GM12878 (cell line): ENCODE measurements around the gene SYF2. TPM values are rescaled to one million over a fixed set of nuclear protein-coding genes. Genes with fewer than 3 reads are reported as not detected.
A peak's percentile ranks its signal among the peaks of the same experiment; 100 is the strongest.

Experiments used
- ATAC-seq: fragments of 200-7000 bp; cut with Tn5 transposase; 3 replicates; pipeline ENCODE4 v1.9.1; 2020; ENCODE audit warnings: mild to moderate bottlenecking, moderate library complexity
- BruUV-seq: library from RNA; stranded (reverse); fragments of 400-500 nt; replicated peaks from 2 replicates; lab custom pipeline; 2021; lab: Mats Ljungman, UMichigan
- CTCF ChIA-PET: fragments of 300-600 bp; sonication (Branson Sonifier 250); formaldehyde crosslinking; extraction: SDS; loops from one replicate; lab custom pipeline; 2021; ENCODE audit warnings: inconsistent platforms; lab: Yijun Ruan, JAX
- POLR2A ChIA-PET: fragments of 350-600 bp; formaldehyde crosslinking; extraction: SDS; loops from one replicate; lab custom pipeline; 2021; ENCODE audit warnings: inconsistent platforms; lab: Charles Lee
- RAD21 ChIA-PET: fragments of 300-600 bp; sonication (Branson Sonifier 250); formaldehyde crosslinking; loops from one replicate; lab custom pipeline; 2023; ENCODE audit warnings: antibody characterized with exemption; ENCODE audit not compliant: unreplicated experiment; lab: Charles Lee
- SMC1A ChIA-PET: fragments of 300-600 bp; sonication (Branson Sonifier 250); formaldehyde crosslinking; loops from one replicate; lab custom pipeline; 2023; ENCODE audit not compliant: unreplicated experiment, uncharacterized antibody; lab: Charles Lee
- DNase-seq: peaks from one replicate; pipeline ENCODE4 v3.0.0-alpha.2; 2011; ENCODE audit warnings: low read depth, low spot score
- FAIRE-seq: peaks from 3 replicates; lab custom pipeline; 2011; peaks lifted over from hg19 to GRCh38; lab: Jason Lieb, UNC
- H2AFZ ChIP-seq: 2 replicates; pipeline ENCODE4 v1.6.0; 2011; ENCODE audit warnings: low read depth, low read length, control low read depth; ENCODE audit not compliant: control insufficient read depth
- H3K27ac ChIP-seq: 2 replicates; pipeline ENCODE4 v1.5.1; 2011; ENCODE audit warnings: control low read depth; ENCODE audit not compliant: control insufficient read depth, insufficient read depth
- H3K27me3 ChIP-seq, 2 experiments: replicated peaks in 1 of 2; 2 replicates each; pipeline versions ENCODE4 v1.6.0 to v1.6.1; 2011; ENCODE audit warnings: low read length in 1 of 2; ENCODE audit not compliant: control insufficient read depth in 2 of 2, insufficient read depth in 2 of 2
- H3K36me3 ChIP-seq, 2 experiments: 2 replicates each; pipeline ENCODE4 v1.5.1; 2011; ENCODE audit warnings: low read length in 1 of 2; ENCODE audit not compliant: control insufficient read depth in 2 of 2, insufficient read depth in 2 of 2
- H3K4me1 ChIP-seq: 2 replicates; pipeline ENCODE4 v1.6.1; 2011; ENCODE audit warnings: mild to moderate bottlenecking, low read length, moderate library complexity, mixed read lengths; ENCODE audit not compliant: control insufficient read depth, insufficient read depth
- H3K4me2 ChIP-seq: 2 replicates; pipeline ENCODE4 v1.6.0; 2011; ENCODE audit warnings: control low read depth; ENCODE audit not compliant: control insufficient read depth, insufficient read depth
- H3K4me3 ChIP-seq: fragments of 200-600 bp; sonication (generic); 2 replicates; pipeline ENCODE4 v1.5.1; 2016
- H3K79me2 ChIP-seq: 2 replicates; pipeline ENCODE4 v1.6.0; 2011; ENCODE audit warnings: low read length; ENCODE audit not compliant: control insufficient read depth, insufficient read depth
- H3K9ac ChIP-seq: 2 replicates; pipeline ENCODE4 v1.8.0; 2011; ENCODE audit warnings: low read length, control low read depth, mixed read lengths; ENCODE audit not compliant: control insufficient read depth, insufficient read depth
- H3K9me3 ChIP-seq: replicated peaks from 3 replicates; pipeline ENCODE4 v1.5.1; 2011; ENCODE audit warnings: mild to moderate bottlenecking, low read length; ENCODE audit not compliant: control insufficient read depth, insufficient read depth
- H4K20me1 ChIP-seq: 2 replicates; pipeline ENCODE4 v1.6.0; 2011; ENCODE audit not compliant: control insufficient read depth, insufficient read depth
- CBFB ChIP-seq: IDR thresholded peaks from 2 replicates; pipeline ENCODE4 v1.6.1; 2016; ENCODE audit warnings: antibody characterized with exemption, low read depth
- CREB1 ChIP-seq: IDR thresholded peaks from 2 replicates; pipeline ENCODE4 v1.6.1; 2012; ENCODE audit warnings: low read depth, mild to moderate bottlenecking, inconsistent platforms
- E2F8 ChIP-seq: fragments of 450-650 bp; IDR thresholded peaks from 2 replicates; pipeline ENCODE4 v1.6.1; 2018; ENCODE audit warnings: mild to moderate bottlenecking, low read depth, moderate library complexity; ENCODE audit not compliant: partially characterized antibody
- IRF4 ChIP-seq: IDR thresholded peaks from 2 replicates; pipeline ENCODE4 v1.6.1; 2011; ENCODE audit warnings: low read depth, low read length
- NBN ChIP-seq: fragments of 450-650 bp; IDR thresholded peaks from 2 replicates; pipeline ENCODE4 v1.6.1; 2016
- RELB ChIP-seq: fragments of 450-650 bp; IDR thresholded peaks from 2 replicates; pipeline ENCODE4 v1.6.1; 2017; ENCODE audit warnings: low read depth, mild to moderate bottlenecking, moderate library complexity
- RFX5 ChIP-seq: IDR thresholded peaks from 2 replicates; pipeline ENCODE4 v1.6.1; 2011; ENCODE audit warnings: low read depth, low read length, improper control_type of control experiment
- RUNX3 ChIP-seq: IDR thresholded peaks from 2 replicates; pipeline ENCODE4 v1.6.1; 2012; ENCODE audit warnings: low read length, inconsistent platforms
- TCF3 ChIP-seq: IDR thresholded peaks from 2 replicates; pipeline ENCODE4 v1.6.1; 2012; ENCODE audit warnings: low read depth, mild to moderate bottlenecking, low read length, borderline replicate concordance; ENCODE audit not compliant: insufficient read depth
- WGBS: methylation state at CpG from one replicate; pipeline ENCODE4 v1.1.6; 2016; ENCODE audit warnings: low lambda C conversion rate; ENCODE audit not compliant: insufficient replicate concordance, insufficient coverage; ENCODE audit errors: missing lambda C conversion rate; 5-methylcytosine and 5-hydroxymethylcytosine counted together
- in situ Hi-C: fragments of 300-500 bp; cut with MboI; formaldehyde crosslinking; loops from 9 replicates; pipeline ENCODE4 v1.14.3; 2018; ENCODE audit warnings: mixed read lengths
- intact Hi-C: fragments of 100-400 bp; cut with micrococcal nuclease; formaldehyde crosslinking; loops from one replicate; pipeline ENCODE4 v1.14.2; 2022; ENCODE audit not compliant: unreplicated experiment
- polyA plus RNA-seq, 11 experiments: library from polyadenylated mRNA; depleted of rRNA in 4 of 11; unstranded in 6 of 11; stranded (reverse) in 5 of 11; fragments of >200 nt; fragmentation: Nextera tagmentation in 4 of 11; fragmentation: Illumina TruSeq in 1 of 11; extraction: Ambion mirVana in 4 of 11; extraction: Trizol in 1 of 11; gene quantifications; 1 replicate in 1 of 11; 2 replicates in 10 of 11; pipeline versions ENCODE4 v1.2.1 to v1.2.3, GENCODE V29; 2011 to 2016; ENCODE audit warnings: inconsistent platforms in 2 of 11, missing spikeins in 2 of 11, low read depth in 1 of 11
- total RNA-seq, 4 experiments: library from RNA; depleted of rRNA in 3 of 4; stranded (reverse); fragments of >200 nt in 3 of 4; fragmentation: Illumina TruSeq in 1 of 4; extraction: Trizol in 1 of 4; gene quantifications; 2 replicates each; pipeline versions ENCODE4 v1.2.1 to v1.2.3, GENCODE V29; 2013 to 2021
- TF ChIP-seq, protein P1 (sequence below): fragments of 450-650 bp; IDR thresholded peaks from 2 replicates; pipeline ENCODE4 v1.6.1; 2017; ENCODE audit warnings: mild to moderate bottlenecking, low read depth, inconsistent platforms; ENCODE audit not compliant: poor library complexity, severe bottlenecking
- TF ChIP-seq, protein P2 (sequence below): fragments of 450-650 bp; IDR thresholded peaks from 2 replicates; pipeline ENCODE4 v1.6.1; 2014; ENCODE audit warnings: mild to moderate bottlenecking

SYF2 gene
- total and polyA plus RNA-seq, 10 of the 15 experiments (the other 5 are each of a cell fraction or from before 2014, with no cell fraction given) = 20.3 to 70.5 (median 35.3) TPM

- TF ChIP-seq, protein P1, sequence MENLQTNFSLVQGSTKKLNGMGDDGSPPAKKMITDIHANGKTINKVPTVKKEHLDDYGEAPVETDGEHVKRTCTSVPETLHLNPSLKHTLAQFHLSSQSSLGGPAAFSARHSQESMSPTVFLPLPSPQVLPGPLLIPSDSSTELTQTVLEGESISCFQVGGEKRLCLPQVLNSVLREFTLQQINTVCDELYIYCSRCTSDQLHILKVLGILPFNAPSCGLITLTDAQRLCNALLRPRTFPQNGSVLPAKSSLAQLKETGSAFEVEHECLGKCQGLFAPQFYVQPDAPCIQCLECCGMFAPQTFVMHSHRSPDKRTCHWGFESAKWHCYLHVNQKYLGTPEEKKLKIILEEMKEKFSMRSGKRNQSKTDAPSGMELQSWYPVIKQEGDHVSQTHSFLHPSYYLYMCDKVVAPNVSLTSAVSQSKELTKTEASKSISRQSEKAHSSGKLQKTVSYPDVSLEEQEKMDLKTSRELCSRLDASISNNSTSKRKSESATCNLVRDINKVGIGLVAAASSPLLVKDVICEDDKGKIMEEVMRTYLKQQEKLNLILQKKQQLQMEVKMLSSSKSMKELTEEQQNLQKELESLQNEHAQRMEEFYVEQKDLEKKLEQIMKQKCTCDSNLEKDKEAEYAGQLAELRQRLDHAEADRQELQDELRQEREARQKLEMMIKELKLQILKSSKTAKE = no peak
- TF ChIP-seq RFX5 (0 out of 2 replicates have a peak, but pooled peaks have one; percentile 44), RUNX3 (peak; percentile 45)
- TF ChIP-seq, all 136 proteins: peak for 16
Observed at GRCh38 chr1:25232866-25233784, 823 bp upstream of the SYF2 start (continued).

DNA sequence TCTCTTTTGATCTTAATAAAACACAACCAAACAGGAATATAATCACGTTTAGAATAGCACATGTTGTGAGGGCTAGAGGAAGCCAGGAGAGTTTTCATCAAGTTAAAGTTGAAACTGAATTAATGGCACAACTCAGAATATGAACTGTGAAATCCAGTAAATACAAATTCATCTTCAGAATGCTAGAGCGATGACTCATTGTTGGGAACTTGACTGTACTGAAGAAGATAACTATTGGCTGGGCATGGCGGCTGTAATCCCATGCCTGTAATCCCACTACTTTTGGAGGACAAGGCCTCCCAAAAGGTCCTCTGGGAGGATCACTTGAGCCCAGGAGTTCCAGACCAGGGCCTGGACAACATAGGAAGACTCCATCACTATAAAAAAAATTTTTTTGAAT, 8.8 kb downstream of the SYF2 start:
- no peaks in the 10 kb centered on the region for H3K9me3 ChIP-seq
- H3K4me3 ChIP-seq = no peak overlapping the region
- intact Hi-C loops (no loop called here), in situ Hi-C loops (no loop called here)
- ChIA-PET CTCF (interaction anchor here (1.4 kb wide), 1 partner anchor 8 kb away, joined by 4 read pairs; the partner anchor contains the start of gene SYF2), POLR2A (no interaction called here), SMC1A (no interaction called here), RAD21 (no interaction called here)
- peaks cover 2 to 21% of the 10 kb centered on the region in 2 experiments for H3K36me3 ChIP-seq
- H3K27me3 ChIP-seq = no peaks in the 10 kb centered on the region
- H3K79me2 ChIP-seq = no peaks in the 10 kb centered on the region
- no peak overlapping the region for H3K9ac ChIP-seq
- DNase-seq (no peak), ATAC-seq (no peak), FAIRE-seq (no peak)
- no TSS peak for BruUV-seq
- H3K27ac ChIP-seq = no peak overlapping the region
- no peaks in the 10 kb centered on the region for H3K4me1 ChIP-seq
- no peaks in the 10 kb centered on the region for H4K20me1 ChIP-seq
- H2AFZ ChIP-seq = no peak overlapping the region
- no peak overlapping the region for H3K4me2 ChIP-seq
- 65% methylated on average over 3 of the region's 3 CpGs for WGBS
- TF ChIP-seq CREB1 = no peak
- TF ChIP-seq NBN = no peak
- TF ChIP-seq TCF3 = no peak
- no peak for TF ChIP-seq RELB
- TF ChIP-seq, protein P2, sequence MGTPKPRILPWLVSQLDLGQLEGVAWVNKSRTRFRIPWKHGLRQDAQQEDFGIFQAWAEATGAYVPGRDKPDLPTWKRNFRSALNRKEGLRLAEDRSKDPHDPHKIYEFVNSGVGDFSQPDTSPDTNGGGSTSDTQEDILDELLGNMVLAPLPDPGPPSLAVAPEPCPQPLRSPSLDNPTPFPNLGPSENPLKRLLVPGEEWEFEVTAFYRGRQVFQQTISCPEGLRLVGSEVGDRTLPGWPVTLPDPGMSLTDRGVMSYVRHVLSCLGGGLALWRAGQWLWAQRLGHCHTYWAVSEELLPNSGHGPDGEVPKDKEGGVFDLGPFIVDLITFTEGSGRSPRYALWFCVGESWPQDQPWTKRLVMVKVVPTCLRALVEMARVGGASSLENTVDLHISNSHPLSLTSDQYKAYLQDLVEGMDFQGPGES = no peak
- no peak for TF ChIP-seq CBFB
- no peak for TF ChIP-seq E2F8
- TF ChIP-seq IRF4 = no peak
